HG02571 (cell line): ENCODE data around the gene PACRG.

ENCODE experiments used
- ATAC-seq: cut with Tn5 transposase; IDR thresholded peaks from one replicate; pipeline ENCODE4 v1.9.1; 2021; ENCODE audit warnings: mild to moderate bottlenecking, moderate library complexity; ENCODE audit not compliant: unreplicated experiment

The PACRG gene

GRCh38 chr6:163323274-163323673, 595.5 kb downstream of the PACRG start:
- ATAC-seq: no peak

DNA sequence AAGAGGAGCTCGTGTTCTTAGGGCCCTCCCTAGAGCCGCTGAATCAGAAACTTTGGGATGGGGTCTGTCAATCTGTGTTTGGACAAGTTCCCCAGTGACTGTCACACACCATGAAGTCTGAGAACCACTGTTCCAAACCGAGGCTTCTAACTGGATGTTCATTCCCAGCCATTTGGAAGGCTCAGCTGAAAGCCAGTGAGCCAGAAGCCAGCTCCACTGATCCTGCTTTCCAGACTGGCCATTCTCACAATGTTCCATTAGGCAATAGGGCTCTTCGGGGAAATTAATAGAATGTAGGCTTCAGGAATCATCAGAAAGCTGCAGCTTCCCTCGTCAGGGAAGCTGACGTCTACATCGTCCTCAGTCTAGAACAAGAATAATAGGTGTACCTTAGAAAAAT, 595.9 kb downstream of the PACRG start:
- no peak for ATAC-seq

DNA sequence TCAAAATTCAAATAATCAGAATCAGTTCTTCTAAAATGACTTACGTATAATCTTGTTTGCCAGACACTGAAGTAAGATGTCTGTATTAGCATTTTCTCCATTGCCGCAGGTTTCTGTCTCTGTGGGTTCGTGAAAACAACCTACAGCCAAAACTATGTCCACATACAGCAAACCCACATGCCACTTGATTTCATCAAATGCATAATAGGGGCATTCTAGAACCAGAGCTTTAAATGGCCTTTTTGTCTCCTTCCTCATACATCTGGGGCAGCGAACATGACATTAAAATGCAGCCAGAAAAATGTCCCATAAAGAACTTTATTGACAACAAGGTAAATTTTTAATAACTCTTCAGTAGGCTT, 596.5 kb downstream of the PACRG start:
- ATAC-seq: no peak

GRCh38 chr6:163324688-163325389, 597.1 kb downstream of the PACRG start:
- ATAC-seq: no peak

GRCh38 chr6:163325390-163325784, 597.6 kb downstream of the PACRG start:
- ATAC-seq: no peak

DNA sequence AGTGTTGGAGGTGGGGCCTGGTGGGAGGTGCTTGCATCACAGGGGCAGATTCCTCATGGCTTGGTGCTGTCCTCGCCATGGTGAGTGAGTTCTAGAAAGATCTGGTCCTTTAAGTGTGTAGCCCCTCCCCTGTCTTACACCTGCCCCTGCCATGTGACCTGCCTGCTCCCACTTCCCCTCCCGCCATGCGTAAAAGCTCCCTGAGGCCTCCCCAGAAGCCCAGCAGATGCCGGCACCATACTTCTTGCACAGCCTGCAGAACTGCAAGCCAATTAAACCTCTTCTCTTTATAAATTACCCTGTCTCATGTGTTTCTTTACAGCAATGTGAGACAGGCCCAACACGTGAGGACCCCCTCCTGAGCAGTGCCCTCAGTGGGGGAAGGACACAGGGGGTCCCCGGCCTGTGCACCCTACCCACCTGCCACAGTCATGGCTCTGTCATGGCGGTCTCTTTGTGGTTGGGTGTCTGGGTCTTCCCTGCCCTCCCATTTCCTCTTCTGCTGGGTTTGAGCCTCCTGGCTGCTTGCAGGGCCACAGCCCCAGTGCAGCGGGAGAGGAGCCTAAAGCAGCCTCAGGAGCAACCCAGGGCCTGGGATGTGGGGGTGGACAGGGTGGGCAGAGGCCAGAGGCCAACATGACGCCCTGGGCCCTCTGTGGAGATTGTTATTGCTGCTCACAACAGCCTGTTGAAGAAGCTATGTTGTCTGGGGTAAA, 599.5 kb downstream of the PACRG start:
- no peak for ATAC-seq

DNA sequence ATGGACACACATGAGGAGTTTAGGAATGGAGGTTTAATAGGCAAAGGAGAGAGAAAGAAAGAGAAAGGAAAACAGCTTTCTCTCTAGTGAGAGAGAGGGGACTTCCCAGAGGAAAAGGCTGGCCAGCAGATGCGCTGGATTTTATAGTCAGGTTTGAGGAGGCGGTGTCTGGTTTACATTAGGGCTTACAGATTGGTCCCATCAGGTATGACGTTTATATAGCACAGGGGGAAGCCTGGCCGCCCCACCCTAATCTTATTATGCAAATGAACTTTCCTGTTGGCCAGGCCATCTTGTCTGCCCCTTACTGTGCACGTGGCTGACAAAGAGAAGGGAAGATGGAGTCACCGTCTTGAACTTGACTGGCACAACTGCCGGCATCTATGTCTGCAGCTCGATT, 600.1 kb downstream of the PACRG start:
- ATAC-seq: no peak

DNA sequence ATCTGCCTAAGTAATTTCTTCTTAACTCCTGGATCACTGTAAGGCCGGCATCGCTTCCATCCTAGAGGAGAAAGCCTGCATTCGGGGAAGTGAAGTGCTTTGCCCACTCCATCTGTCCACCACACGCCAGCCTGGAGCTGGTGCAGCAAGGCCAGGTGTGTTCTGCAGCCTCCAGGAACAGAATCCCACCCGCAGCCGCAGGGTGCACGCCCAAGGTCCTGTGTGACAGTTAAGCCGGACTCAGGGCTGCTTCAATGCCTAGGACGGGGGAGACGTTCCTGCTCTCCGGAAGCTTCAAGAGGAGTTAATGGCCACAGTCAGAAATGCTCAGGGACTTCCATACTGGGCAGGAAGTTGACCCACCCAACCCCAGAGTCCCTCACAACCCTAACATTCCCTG, 600.6 kb downstream of the PACRG start:
- no peak for ATAC-seq

- ATAC-seq: no peak
Measured at GRCh38 chr6:163329991-163330390, 602.2 kb downstream of the PACRG start.

DNA sequence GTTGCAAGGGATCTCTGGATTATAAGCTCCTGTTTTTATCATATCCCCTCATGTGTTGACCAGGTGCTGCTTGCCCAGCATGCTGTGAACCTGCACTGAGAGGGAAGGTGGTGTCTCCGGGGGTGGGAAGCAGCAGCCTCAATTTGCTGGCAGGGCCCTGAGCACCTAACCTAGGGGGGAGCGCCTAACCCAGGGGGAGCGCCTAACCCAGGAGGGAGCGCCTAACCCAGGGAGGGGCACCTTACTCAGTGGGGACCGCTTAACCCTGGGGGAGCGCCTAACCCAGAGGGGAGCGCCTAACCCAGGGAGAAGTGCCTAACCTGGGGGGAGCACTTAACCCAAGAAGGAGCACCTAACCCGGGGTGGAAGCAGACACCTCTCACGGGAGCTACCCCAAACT, 603.5 kb downstream of the PACRG start:
- no peak for ATAC-seq

- no peak for ATAC-seq
Measured at GRCh38 chr6:163332575-163332974, 604.8 kb downstream of the PACRG start.

DNA sequence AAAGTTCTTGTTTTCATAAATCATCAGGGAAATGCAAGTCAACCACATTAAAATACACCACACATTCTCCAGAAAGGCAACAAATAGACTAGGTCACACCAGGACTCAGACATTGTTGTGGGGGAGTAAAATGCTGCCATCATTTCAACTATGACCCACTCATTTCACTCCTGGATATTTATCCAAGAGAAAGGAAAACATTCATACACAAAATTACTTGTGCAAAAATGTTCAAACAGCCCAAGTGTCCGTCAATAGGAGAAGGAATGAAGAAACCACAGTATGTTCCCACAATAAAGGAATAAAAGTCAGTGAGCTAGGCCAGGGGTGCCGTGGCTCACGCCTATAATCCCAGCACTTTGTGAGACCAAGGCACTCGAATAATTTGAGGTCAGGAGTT, 605.3 kb downstream of the PACRG start:
- no peak for ATAC-seq

GRCh38 chr6:163333701-163334663, 606.2 kb downstream of the PACRG start:
- ATAC-seq: no peak

DNA sequence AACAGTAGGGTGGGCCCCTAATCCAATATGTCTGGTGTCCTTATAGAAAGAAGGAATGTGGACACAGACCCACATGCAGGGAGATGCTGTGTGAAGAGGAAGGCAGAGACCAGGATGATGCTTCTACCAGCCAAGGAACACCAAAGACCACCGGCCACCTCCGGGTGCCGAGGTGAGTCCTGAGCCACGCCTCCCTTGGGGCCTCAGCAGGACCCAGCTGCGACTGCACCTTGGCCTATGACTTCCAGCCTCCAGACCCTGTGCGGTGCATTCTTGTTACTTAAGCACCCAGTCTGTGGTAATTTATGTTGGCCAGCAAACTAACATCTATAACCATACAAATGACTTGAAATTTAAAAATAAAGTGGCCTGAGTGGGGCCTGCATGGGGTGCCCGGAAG, 607.3 kb downstream of the PACRG start:
- ATAC-seq: no peak

GRCh38 chr6:163335671-163336545, 608.1 kb downstream of the PACRG start:
- ATAC-seq: no peak

DNA sequence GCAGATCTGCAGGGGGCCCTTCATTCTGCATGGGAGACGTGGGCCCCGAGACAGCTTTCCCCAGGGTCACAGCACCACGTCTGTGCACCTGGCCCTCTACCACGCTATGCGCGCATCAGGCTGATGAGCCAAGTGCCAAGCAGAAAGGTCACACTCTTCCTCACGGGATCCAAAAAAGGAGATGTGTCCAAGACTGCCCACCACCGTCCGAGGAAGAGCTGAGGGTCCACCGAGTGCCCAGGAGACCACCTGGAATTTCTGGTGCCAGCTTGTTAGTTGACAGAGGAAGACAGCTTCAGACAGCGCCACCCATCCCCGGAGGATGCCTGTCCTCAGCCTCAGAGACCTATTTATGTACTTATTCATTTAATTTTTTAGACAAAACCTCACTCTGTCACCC, 609.2 kb downstream of the PACRG start:
- ATAC-seq: no peak

DNA sequence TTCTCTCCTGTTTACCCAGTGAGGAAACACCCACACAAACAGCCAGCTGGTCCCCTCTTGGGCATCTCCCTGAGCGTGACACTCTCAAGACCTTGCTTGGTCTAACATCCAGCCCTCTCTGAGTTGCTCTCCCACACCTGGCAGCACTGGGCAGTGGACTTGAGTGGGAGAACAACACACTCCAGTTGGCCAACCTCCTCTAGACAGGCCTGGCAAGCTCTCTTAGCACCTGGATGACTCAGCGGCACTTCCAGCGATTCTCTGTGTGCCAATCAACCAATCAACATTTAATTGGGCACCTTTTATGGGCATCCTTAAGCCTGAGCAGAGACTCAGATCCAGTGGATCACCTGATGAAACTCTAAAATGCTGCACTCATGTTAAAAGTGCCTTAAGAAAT, 610.2 kb downstream of the PACRG start:
- no peak for ATAC-seq

DNA sequence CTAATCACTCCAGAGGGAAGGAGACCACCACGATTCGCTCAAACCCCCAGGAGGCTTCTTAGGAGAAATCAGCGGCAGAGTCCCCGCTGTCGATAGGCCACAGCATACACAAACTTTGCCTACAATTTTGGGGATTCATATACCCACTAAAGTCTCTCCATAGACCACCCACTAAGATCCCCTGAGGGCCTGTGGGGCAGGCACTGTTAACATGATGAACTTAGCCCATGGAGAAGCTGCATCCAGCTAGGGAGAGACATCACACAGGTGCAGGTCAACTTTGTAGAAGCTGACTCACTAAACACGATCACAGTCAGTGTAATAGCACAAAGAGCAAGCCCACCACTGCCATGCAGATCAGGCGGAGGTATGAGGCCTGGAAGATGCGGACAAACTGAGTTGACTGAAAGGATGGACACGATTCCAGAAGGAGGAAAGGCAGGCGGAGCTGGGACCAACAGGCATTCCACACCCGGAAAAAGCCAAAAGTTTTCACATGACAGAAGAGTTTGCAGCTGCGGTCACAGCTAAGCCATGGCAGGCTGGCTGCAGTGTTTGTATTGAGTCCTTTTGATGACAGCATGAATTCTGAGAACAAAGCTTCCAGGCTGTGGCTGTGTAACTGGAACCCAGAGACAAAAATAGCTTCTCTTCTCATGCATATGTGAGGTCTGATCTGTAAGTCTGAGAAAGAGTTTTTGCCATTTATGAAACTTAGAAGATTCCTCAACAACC, 611.1 kb downstream of the PACRG start:
- ATAC-seq: no peak

DNA sequence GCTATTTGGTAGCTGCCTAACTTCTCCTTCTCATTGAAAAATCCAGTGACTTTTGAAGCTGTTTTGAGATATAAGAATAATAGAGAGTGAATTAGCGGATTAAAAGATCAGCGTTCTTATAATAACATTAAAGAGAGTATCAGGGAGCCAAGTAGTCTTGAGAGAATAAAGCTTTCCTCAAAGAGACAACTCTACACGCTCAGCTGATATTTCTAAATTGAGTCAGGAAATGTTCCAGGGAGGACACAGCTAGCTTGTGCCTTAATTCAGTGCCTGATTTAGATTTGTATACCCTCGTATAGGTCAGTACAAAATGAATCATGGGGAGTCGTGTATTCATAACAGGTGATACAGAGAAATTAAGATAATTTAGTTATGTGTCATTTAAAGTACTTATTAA, 611.7 kb downstream of the PACRG start:
- no peak for ATAC-seq
